Fibroblast of villous mesenchyme (primary cell): Measurements from ENCODE around the gene CNTNAP2. TPM values are rescaled to one million over a fixed set of nuclear protein-coding genes. Genes with fewer than 3 reads are reported as not detected.

Experiments
- DNase-seq: peaks from one replicate; pipeline ENCODE4 v3.0.0-alpha.2; 2010; ENCODE audit warnings: low read depth
- H3K4me3 ChIP-seq: 2 replicates; pipeline ENCODE4 v1.5.1; 2011; ENCODE audit warnings: low read depth, mild to moderate bottlenecking, low read length
- total RNA-seq: library from RNA; depleted of rRNA; stranded (reverse); fragments of >200 nt; gene quantifications from 2 replicates; pipeline ENCODE4 v1.2.3, GENCODE V29; 2012
- TF ChIP-seq, protein P1 (sequence below): IDR thresholded peaks from 2 replicates; pipeline ENCODE4 v1.5.1; 2012; ENCODE audit warnings: low read depth, mild to moderate bottlenecking, low read length; ENCODE audit not compliant: insufficient read depth

CNTNAP2 gene
- total RNA-seq, 1 donor: not detected

GRCh38 chr7:147659036-147659995, 1542.7 kb downstream of the CNTNAP2 start:
- no peak for DNase-seq
- H3K4me3 ChIP-seq: no peak overlapping the region
- TF ChIP-seq, protein P1, sequence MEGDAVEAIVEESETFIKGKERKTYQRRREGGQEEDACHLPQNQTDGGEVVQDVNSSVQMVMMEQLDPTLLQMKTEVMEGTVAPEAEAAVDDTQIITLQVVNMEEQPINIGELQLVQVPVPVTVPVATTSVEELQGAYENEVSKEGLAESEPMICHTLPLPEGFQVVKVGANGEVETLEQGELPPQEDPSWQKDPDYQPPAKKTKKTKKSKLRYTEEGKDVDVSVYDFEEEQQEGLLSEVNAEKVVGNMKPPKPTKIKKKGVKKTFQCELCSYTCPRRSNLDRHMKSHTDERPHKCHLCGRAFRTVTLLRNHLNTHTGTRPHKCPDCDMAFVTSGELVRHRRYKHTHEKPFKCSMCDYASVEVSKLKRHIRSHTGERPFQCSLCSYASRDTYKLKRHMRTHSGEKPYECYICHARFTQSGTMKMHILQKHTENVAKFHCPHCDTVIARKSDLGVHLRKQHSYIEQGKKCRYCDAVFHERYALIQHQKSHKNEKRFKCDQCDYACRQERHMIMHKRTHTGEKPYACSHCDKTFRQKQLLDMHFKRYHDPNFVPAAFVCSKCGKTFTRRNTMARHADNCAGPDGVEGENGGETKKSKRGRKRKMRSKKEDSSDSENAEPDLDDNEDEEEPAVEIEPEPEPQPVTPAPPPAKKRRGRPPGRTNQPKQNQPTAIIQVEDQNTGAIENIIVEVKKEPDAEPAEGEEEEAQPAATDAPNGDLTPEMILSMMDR: no peak

GRCh38 chr7:147664541-147664940, 1547.9 kb downstream of the CNTNAP2 start:
- no peak for DNase-seq
- TF ChIP-seq, protein P1: no peak
- no peak overlapping the region for H3K4me3 ChIP-seq

DNA sequence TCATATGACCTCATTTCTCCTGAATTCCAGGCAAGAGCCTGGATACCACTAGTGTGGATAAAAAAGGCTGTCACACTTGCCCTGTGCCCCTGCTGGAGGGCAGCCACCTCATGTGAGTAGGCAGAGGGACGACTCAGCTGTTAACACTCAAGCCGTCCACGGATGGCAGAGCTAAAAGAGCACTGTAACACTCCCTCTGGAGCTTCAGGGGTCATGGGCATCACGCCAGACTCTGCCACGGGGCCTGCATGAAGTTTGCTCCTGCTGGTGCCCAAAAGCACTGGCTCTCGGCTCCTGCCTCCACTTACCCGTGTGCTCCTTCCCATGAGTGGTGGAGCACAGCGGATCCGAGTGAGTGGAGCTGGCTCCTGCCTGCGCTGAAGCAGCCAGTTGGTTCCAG, 1554.2 kb downstream of the CNTNAP2 start:
- H3K4me3 ChIP-seq: no peak overlapping the region
- TF ChIP-seq, protein P1: no peak
- DNase-seq: no peak

DNA sequence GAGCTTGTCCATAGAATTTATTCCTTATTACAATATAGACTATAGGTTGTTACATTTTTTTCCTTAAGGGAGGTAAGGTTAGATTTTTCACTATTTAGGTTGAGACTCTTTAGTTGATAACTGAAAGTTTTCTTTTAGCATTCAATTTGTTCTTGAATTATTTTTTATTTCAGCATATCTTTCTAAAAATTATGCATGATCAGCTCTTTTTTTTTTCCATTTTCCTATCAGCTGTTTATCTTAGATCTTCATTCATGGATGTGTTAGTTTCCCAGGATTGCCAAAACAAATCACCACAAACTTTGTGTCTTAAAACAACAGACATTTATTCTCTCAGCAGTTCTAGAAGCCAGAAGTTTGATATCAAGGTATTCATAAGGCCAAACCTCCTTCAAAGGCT, 1558.1 kb downstream of the CNTNAP2 start:
- no peak overlapping the region for H3K4me3 ChIP-seq
- TF ChIP-seq, protein P1: no peak
- no peak for DNase-seq

DNA sequence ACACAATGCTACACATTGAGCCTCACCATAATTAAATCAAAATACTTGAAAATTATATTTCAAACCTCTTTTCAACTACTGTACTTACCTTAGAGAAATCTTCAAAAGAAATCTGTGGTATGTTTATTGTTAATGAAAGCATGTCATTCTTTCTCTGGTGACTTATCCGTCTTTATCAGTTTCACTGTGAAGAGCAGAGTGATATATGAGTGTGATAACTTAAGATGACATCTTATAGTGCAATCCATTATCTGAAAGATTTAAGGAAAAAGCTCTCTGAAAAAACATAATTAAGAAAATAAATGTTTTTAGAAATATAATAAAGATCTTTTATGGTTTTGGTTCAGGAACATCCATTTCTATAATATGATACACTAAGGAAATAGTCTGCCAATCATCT, 1562.3 kb downstream of the CNTNAP2 start:
- TF ChIP-seq, protein P1: no peak
- no peak overlapping the region for H3K4me3 ChIP-seq
- no peak for DNase-seq

GRCh38 chr7:147681530-147681929, 1564.9 kb downstream of the CNTNAP2 start:
- TF ChIP-seq, protein P1: no peak
- DNase-seq: no peak
- H3K4me3 ChIP-seq: no peak overlapping the region

DNA sequence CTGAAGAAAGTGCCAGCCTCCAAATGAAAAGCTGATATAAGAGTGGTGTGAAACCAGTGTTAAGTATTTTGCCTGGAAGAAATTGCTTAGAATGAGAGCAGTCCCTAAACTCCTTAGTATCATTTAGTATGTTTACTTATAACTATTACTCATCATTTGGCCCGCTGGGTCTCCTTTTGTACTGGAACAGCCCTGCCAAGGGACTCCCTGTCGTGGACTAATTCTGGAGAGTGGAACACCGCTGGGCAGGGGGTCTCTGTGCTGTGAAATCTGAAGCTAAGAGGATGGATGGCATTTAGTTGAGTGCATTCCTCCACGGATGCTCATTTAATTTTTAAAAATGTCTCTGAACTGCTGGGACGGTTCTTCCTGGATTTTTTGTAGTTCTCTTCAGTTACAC, 1584.1 kb downstream of the CNTNAP2 start:
- H3K4me3 ChIP-seq: no peak overlapping the region
- DNase-seq: no peak
- TF ChIP-seq, protein P1: no peak
